KMS-11 (cell line): ENCODE results near the gene SPATA21.

Experiments
- H2AFZ ChIP-seq: fragments of 200-600 bp; sonication (generic); 2 replicates; pipeline ENCODE4 v1.6.1; 2016; ENCODE audit warnings: antibody characterized with exemption, mixed run types, low read depth
- H3K27ac ChIP-seq: fragments of 200-600 bp; sonication (generic); 2 replicates; pipeline ENCODE4 v1.6.1; 2016; ENCODE audit warnings: mild to moderate bottlenecking, mixed run types
- H3K27me3 ChIP-seq: fragments of 200-600 bp; sonication (generic); 2 replicates; pipeline ENCODE4 v1.6.1; 2017; ENCODE audit warnings: mild to moderate bottlenecking, low read depth, mixed run types, moderate library complexity; ENCODE audit not compliant: insufficient read depth
- H3K36me3 ChIP-seq: fragments of 200-600 bp; sonication (generic); 2 replicates; pipeline ENCODE4 v1.6.1; 2017; ENCODE audit warnings: mild to moderate bottlenecking, mixed run types; ENCODE audit not compliant: insufficient read depth
- H3K4me1 ChIP-seq: fragments of 200-600 bp; sonication (generic); 2 replicates; pipeline ENCODE4 v1.6.1; 2016; ENCODE audit warnings: mild to moderate bottlenecking, low read depth, mixed run types; ENCODE audit not compliant: poor library complexity, severe bottlenecking
- H3K4me2 ChIP-seq: fragments of 200-600 bp; sonication (generic); 2 replicates; pipeline ENCODE4 v1.7.0; 2016; ENCODE audit warnings: mild to moderate bottlenecking, mixed run types
- H3K4me3 ChIP-seq: fragments of 200-600 bp; sonication (generic); IDR thresholded peaks from 2 replicates; pipeline ENCODE4 v1.6.1; 2017; ENCODE audit warnings: low read depth, low read length, mixed read lengths; ENCODE audit not compliant: insufficient read depth
- H3K79me2 ChIP-seq: fragments of 200-600 bp; sonication (generic); 2 replicates; pipeline ENCODE4 v1.6.1; 2016; ENCODE audit warnings: low read depth, mixed run types; ENCODE audit not compliant: insufficient read depth
- H3K9ac ChIP-seq: fragments of 200-600 bp; sonication (generic); 2 replicates; pipeline ENCODE4 v1.6.1; 2016; ENCODE audit warnings: mild to moderate bottlenecking, mixed run types
- H4K20me1 ChIP-seq: fragments of 200-600 bp; sonication (generic); 2 replicates; pipeline ENCODE4 v1.6.1; 2016; ENCODE audit warnings: mild to moderate bottlenecking, mixed run types; ENCODE audit not compliant: insufficient read depth
- TF ChIP-seq, protein P1 (sequence below): fragments of 200-600 bp; sonication (generic); conservative IDR thresholded peaks from 2 replicates; pipeline ENCODE4 v1.6.1; 2017; ENCODE audit warnings: low read depth, mild to moderate bottlenecking, antibody characterized with exemption, low read length, moderate library complexity, mixed read lengths

Gene SPATA21

DNA sequence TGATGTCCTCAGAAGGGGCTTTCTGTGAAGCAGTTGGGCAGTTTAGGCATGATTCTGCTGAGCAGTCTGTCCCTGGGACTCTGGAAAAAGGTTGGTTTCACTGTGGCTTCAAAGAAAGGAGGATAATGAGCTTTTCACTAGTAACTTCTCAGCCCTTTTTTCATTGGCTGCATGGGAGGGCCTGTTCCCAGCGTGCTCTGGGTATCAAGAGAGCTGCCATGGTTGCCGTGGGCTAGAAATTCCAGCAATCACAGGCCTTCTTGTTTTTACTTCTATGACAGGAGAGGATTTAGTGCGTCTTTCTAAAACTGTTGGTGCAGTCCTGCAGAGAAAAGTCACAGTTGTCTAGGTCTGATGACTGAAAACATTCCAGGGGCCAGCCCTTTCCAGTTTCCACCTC is 63.0 kb downstream of the SPATA21 start:
- Histone ChIP-seq H4K20me1 (peaks cover 62% of the 10 kb centered on the region), H3K4me3 (no peak overlapping the region), H3K27ac (peak overlapping the region; percentile 20; the same call in 1 of the 2 replicates), H3K4me2 (no peak overlapping the region), H3K27me3 (no peaks in the 10 kb centered on the region), H3K9ac (no peak overlapping the region), H2AFZ (no peak overlapping the region), H3K79me2 (peaks cover 99% of the 10 kb centered on the region), H3K36me3 (no peaks in the 10 kb centered on the region), H3K4me1 (peaks cover 51% of the 10 kb centered on the region)
- TF ChIP-seq, protein P1, sequence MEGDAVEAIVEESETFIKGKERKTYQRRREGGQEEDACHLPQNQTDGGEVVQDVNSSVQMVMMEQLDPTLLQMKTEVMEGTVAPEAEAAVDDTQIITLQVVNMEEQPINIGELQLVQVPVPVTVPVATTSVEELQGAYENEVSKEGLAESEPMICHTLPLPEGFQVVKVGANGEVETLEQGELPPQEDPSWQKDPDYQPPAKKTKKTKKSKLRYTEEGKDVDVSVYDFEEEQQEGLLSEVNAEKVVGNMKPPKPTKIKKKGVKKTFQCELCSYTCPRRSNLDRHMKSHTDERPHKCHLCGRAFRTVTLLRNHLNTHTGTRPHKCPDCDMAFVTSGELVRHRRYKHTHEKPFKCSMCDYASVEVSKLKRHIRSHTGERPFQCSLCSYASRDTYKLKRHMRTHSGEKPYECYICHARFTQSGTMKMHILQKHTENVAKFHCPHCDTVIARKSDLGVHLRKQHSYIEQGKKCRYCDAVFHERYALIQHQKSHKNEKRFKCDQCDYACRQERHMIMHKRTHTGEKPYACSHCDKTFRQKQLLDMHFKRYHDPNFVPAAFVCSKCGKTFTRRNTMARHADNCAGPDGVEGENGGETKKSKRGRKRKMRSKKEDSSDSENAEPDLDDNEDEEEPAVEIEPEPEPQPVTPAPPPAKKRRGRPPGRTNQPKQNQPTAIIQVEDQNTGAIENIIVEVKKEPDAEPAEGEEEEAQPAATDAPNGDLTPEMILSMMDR = no peak

DNA sequence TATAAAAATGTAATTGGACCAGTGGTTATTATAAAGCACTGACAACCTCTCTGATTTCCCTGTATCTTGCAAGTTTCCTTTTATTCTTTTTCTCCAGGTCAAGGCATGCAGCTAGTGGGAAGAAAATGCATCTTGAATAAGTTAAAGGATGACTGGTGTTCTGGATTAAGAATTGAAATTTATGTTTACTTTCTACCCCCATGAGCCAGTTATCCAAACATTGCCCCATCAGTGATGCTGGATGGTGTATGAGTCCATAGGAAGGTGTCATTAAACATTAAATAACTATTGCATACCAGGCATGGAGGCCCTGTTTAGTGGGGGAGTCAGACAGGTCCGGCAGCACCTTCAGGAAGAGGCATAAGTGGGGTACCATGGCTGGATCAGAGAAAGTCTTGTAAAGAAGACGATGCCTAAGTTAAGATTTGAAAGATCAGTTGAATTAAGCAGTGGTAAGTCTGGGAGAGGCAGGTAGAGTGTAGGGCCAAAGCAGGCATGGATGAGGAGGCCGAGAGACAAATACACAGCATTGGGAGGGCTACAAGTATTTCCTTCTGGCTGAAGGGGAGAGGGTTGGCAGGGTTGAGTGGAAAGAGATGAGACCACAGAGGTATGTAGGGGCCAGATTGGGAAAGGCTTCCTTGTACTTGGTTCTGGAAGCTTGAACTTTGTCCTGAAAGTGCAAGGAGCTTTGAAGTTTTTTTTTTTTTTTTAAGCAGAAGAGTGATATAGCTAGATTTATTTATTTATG is 64.5 kb downstream of the SPATA21 start:
- no peak overlapping the region for H3K27ac ChIP-seq
- TF ChIP-seq, protein P1 = no peak
- no peak overlapping the region for H3K4me3 ChIP-seq
- H3K9ac ChIP-seq = no peak overlapping the region
- no peaks in the 10 kb centered on the region for H3K27me3 ChIP-seq
- peaks cover 54% of the 10 kb centered on the region for H4K20me1 ChIP-seq
- H3K79me2 ChIP-seq = peaks cover 99% of the 10 kb centered on the region
- H3K36me3 ChIP-seq = no peaks in the 10 kb centered on the region
- no peak overlapping the region for H2AFZ ChIP-seq
- no peak overlapping the region for H3K4me2 ChIP-seq
- peaks cover 58% of the 10 kb centered on the region for H3K4me1 ChIP-seq

DNA sequence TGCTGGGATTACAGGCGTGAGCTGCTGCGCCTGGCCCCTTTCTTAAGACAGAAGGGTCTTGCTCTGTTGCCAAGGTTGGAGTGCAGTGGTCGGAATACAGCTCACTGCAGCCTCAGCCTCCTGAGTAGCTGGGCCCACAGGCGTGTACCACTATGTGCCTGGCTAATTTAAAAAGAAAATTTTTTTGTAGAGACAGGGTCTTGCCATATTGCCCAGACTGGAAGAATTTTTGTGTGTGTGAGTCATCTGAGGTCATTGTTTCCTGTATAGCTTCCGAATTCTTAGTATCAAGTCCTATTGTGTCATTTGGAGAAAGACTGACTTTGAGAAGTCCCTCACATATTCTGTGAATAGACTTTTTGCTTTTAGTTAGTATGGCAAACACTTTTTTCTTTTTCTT is 65.5 kb downstream of the SPATA21 start:
- Histone ChIP-seq H2AFZ (no peak overlapping the region), H3K79me2 (peaks cover 92% of the 10 kb centered on the region), H3K9ac (no peak overlapping the region), H3K4me1 (peaks cover 52% of the 10 kb centered on the region), H4K20me1 (peaks cover 44% of the 10 kb centered on the region), H3K4me2 (no peak overlapping the region), H3K27ac (no peak overlapping the region), H3K36me3 (no peaks in the 10 kb centered on the region), H3K27me3 (no peaks in the 10 kb centered on the region), H3K4me3 (no peak overlapping the region)
- TF ChIP-seq, protein P1 = no peak

DNA sequence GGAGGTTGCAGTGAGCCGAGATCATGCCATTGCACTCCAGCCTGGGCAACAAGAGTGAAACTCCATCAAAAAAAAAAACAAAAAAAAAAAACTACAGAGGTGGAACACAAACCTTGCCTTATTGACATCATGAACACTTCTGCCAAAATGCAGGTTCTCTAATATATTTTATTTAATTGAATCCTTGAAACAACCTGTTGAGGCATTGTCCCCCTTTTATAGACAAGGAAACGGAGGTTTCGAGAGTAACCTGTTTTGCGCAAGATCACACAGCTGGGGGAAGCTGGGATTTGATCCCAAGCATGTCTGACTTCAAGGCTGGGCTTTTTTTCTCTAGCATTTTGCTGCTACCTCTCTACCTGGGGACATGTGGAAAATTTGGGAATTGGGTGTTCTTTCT is 67.4 kb downstream of the SPATA21 start:
- H3K9ac ChIP-seq = no peak overlapping the region
- H3K27me3 ChIP-seq = no peaks in the 10 kb centered on the region
- TF ChIP-seq, protein P1 = no peak
- no peaks in the 10 kb centered on the region for H3K36me3 ChIP-seq
- peaks cover 35% of the 10 kb centered on the region for H4K20me1 ChIP-seq
- no peak overlapping the region for H3K4me3 ChIP-seq
- peaks cover 73% of the 10 kb centered on the region for H3K79me2 ChIP-seq
- H3K27ac ChIP-seq = no peak overlapping the region
- no peak overlapping the region for H3K4me2 ChIP-seq
- H2AFZ ChIP-seq = no peak overlapping the region
- H3K4me1 ChIP-seq = peaks cover 51% of the 10 kb centered on the region
